T-cell (primary cell): Measurements from ENCODE around the gene ZSWIM8. TPM values are rescaled to one million over a fixed set of nuclear protein-coding genes. Genes with fewer than 3 reads are reported as not detected.

Experiments
- ATAC-seq, 4 experiments: fragments of 200-7000 bp in 3 of 4; fragments of 150-1000 bp in 1 of 4; cut with Tn5 transposase; replicated peaks in 1 of 4; 1 replicate in 3 of 4; 2 replicates in 1 of 4; pipeline ENCODE4 v1.10.0; 2021; ENCODE audit warnings: moderate library complexity in 3 of 4, mild to moderate bottlenecking in 2 of 4, moderate number of reproducible peaks in 1 of 4
- CTCF ChIA-PET, 2 donors: fragments of 300-600 bp; sonication (Branson Sonifier 250); formaldehyde crosslinking; loops; one replicate each; lab custom pipeline; 2022; ENCODE audit warnings: antibody characterized with exemption in 2 of 2; lab: Charles Lee
- POLR2A ChIA-PET, 2 donors: fragments of 300-600 bp; sonication (Branson Sonifier 250); formaldehyde crosslinking; loops; one replicate each; lab custom pipeline; 2022; ENCODE audit warnings: antibody characterized with exemption in 2 of 2; lab: Charles Lee
- DNase-seq, 35 experiments: peaks; one replicate each; pipeline versions ENCODE4 v3.0.0 to v3.0.0-alpha.2; 2013 to 2023
- H3K27ac ChIP-seq: one replicate; pipeline ENCODE4 v1.5.1; 2013; ENCODE audit warnings: low read length
- H3K27me3 ChIP-seq, 2 experiments: replicated peaks in 1 of 2; 1 replicate in 1 of 2; 2 replicates in 1 of 2; pipeline versions ENCODE4 v1.6.1 to v1.7.0; 2013; ENCODE audit warnings: low read length in 1 of 2, mixed read lengths in 1 of 2; ENCODE audit not compliant: control insufficient read depth in 2 of 2, insufficient read depth in 2 of 2; ENCODE audit errors: extremely low read depth in 1 of 2
- H3K36me3 ChIP-seq, 2 donors: 1 replicate in 1 of 2; 2 replicates in 1 of 2; pipeline versions ENCODE4 v1.6.1 to v1.7.0; 2013; ENCODE audit warnings: low read length in 1 of 2; ENCODE audit not compliant: control insufficient read depth in 2 of 2, insufficient read depth in 1 of 2; ENCODE audit errors: extremely low read depth in 1 of 2
- H3K4me1 ChIP-seq, 2 experiments: 1 replicate in 1 of 2; 2 replicates in 1 of 2; pipeline versions ENCODE4 v1.6.1 to v1.7.0; 2013; ENCODE audit warnings: low read length in 2 of 2, mixed read lengths in 1 of 2; ENCODE audit not compliant: insufficient read depth in 2 of 2, control insufficient read depth in 1 of 2; ENCODE audit errors: extremely low read depth in 1 of 2
- H3K4me3 ChIP-seq, 2 donors: 1 replicate in 1 of 2; 2 replicates in 1 of 2; pipeline versions ENCODE4 v1.5.1 to v1.7.0; 2013; ENCODE audit warnings: mild to moderate bottlenecking in 2 of 2, low read length in 1 of 2, moderate library complexity in 1 of 2; ENCODE audit not compliant: control insufficient read depth in 1 of 2; ENCODE audit errors: extremely low read depth in 1 of 2
- H3K9me3 ChIP-seq: 2 replicates; pipeline ENCODE4 v1.7.0; 2013
- H3K27ac Mint-ChIP-seq, 2 donors: one replicate each; pipeline ENCODE4 v1.8.0; 2020 to 2021; ENCODE audit warnings: mild to moderate bottlenecking in 2 of 2, mixed read lengths in 2 of 2
- H3K27me3 Mint-ChIP-seq, 2 donors: one replicate each; pipeline ENCODE4 v1.8.0; 2021 to 2022; ENCODE audit warnings: mixed read lengths in 2 of 2
- H3K36me3 Mint-ChIP-seq: one replicate; pipeline ENCODE4 v1.8.0; 2021; ENCODE audit warnings: mixed read lengths
- H3K4me1 Mint-ChIP-seq, 3 donors: one replicate each; pipeline ENCODE4 v1.8.0; 2020 to 2022; ENCODE audit warnings: mixed read lengths in 3 of 3, mild to moderate bottlenecking in 1 of 3
- H3K4me3 Mint-ChIP-seq, 3 donors: one replicate each; pipeline ENCODE4 v1.8.0; 2020 to 2022; ENCODE audit warnings: mild to moderate bottlenecking in 3 of 3, mixed read lengths in 3 of 3, moderate library complexity in 3 of 3
- H3K9me3 Mint-ChIP-seq, 3 donors: one replicate each; pipeline ENCODE4 v1.8.0; 2020 to 2022; ENCODE audit warnings: mixed read lengths in 3 of 3
- WGBS: methylation state at CpG from one replicate; pipeline ENCODE4 v1.1.5; 2013; ENCODE audit warnings: missing lambda C conversion rate; ENCODE audit not compliant: insufficient coverage; 5-methylcytosine and 5-hydroxymethylcytosine counted together
- total RNA-seq, 35 experiments: library from RNA in 6 of 35; stranded (reverse) in 6 of 35; fragments of 120-200 nt in 1 of 35; gene quantifications; one replicate each; pipeline versions ENCODE4 v1.2.1 to v1.2.4 and lab custom pipeline; 2013 to 2026

The ZSWIM8 gene
- total RNA-seq, 5 donors from 2014 or later (not counting 1 experiment from before 2014, with no cell fraction given), result 69.0 to 106 (median 90.8) TPM

- Histone ChIP-seq H3K27me3 (no peaks in the 10 kb centered on the region), H3K9me3 (no peaks in the 10 kb centered on the region), H3K36me3 (peaks cover 11 to 53% of the 10 kb centered on the region in 2 donors), H3K4me1 (peaks cover 0 to 18% of the 10 kb centered on the region in 2 experiments), H3K4me3 (no peak overlapping the region), H3K27ac (no peak overlapping the region)
- no peaks in the 10 kb centered on the region for H3K9me3 Mint-ChIP-seq
- ATAC-seq (no peak), DNase-seq (no peak)
- H3K27me3 Mint-ChIP-seq, result no peaks in the 10 kb centered on the region
- H3K4me1 Mint-ChIP-seq, result peaks cover 13 to 26% (median 14%) of the 10 kb centered on the region in 3 donors
- no peak overlapping the region for H3K4me3 Mint-ChIP-seq
- 100% methylated on average over 4 of the region's 13 CpGs for WGBS
- CTCF ChIA-PET, result interaction anchor here in 1 of 2 donors (0.7 kb wide), 1 partner anchor 42 kb away, joined by 3 read pairs; no protein-coding TSS in a partner anchor
- H3K36me3 Mint-ChIP-seq, result peaks cover 48% of the 10 kb centered on the region
- POLR2A ChIA-PET, result no interaction called here
- no peak overlapping the region for H3K27ac Mint-ChIP-seq
These were observed 29.0 kb downstream of the ZSWIM8 start for GRCh38 chr10:73814276-73814895.

DNA sequence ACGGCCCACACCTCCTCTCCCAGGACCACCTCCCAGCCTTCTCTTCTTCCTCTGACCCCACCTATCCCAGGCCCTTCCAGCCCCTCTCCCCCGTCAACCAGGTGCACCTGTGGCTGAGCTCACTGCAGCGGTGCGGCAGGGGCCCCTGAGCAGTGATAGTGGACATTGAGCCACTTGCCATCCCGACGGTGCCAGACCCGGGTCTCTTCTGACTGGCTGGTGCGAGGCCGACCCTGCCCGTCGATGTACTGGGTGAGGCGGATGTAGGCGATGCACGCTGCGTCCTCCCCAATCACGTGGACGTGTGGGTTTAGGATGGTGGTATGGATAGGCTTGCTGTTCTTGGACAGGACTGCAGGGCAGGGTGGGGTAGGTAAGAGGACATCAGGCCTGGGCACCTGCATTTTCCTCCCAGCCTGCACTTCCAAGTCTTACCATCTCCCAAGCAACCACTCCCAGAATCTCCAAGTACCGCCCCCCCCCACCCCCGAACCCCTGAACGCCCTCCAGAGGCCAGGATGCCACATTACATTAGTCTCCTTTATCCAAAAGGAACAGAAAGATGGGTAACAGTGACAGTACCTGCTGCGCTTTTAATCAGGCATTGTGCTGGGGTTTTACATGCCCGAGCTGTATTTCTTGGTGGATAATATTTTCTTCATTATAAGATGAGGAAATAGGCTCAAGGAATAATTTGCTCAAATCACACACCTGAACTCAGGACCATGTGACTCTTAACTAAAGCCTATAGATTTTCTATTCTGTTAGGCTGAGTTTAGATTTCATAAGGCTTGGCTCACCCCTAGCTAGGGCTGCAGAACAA lies 29.7 kb downstream of the ZSWIM8 start:
- H3K4me1 ChIP-seq, result peaks cover 0 to 11% of the 10 kb centered on the region in 2 experiments
- DNase-seq (peak in 1 of 35 experiments; percentile 34), ATAC-seq (no peak)
- H3K27me3 ChIP-seq, result no peaks in the 10 kb centered on the region
- H3K27ac ChIP-seq, result no peak overlapping the region
- ChIA-PET CTCF (interaction anchor here (0.6 to 1.3 kb wide), 3 partner anchors 20 to 65 kb away, joined by 3 to 5 read pairs (median 3); no protein-coding TSS in a partner anchor), POLR2A (no interaction called here)
- Mint-ChIP-seq H3K9me3 (no peaks in the 10 kb centered on the region), H3K4me3 (no peak overlapping the region), H3K27me3 (no peaks in the 10 kb centered on the region), H3K4me1 (peaks cover 6 to 19% (median 7%) of the 10 kb centered on the region in 3 donors), H3K27ac (no peak overlapping the region), H3K36me3 (peaks cover 47% of the 10 kb centered on the region)
- no peak overlapping the region for H3K4me3 ChIP-seq
- peaks cover 11 to 54% of the 10 kb centered on the region in 2 donors for H3K36me3 ChIP-seq
- no peaks in the 10 kb centered on the region for H3K9me3 ChIP-seq
- WGBS, result 89% methylated on average over 16 of the region's 22 CpGs

DNA sequence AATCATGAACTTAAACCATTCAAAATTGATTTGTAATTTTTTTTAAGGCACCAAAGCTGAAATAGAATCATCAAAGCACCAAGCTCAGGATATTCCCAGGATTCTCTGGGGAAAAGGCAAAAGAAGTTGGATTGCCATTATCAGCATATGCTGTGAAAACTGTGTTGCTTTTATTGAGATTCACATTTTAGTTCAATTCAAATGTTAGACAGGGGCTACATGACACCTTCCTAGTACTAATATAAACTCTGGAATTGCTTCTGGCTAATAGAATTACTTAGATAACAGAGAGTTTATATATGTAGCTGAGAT lies 30.3 kb downstream of the ZSWIM8 start:
- Histone ChIP-seq H3K9me3 (no peaks in the 10 kb centered on the region), H3K27ac (no peak overlapping the region), H3K36me3 (peaks cover 11 to 54% of the 10 kb centered on the region in 2 donors), H3K27me3 (no peaks in the 10 kb centered on the region), H3K4me1 (peaks cover 0 to 6% of the 10 kb centered on the region in 2 experiments), H3K4me3 (no peak overlapping the region)
- H3K4me3 Mint-ChIP-seq, result no peak overlapping the region
- no peaks in the 10 kb centered on the region for H3K9me3 Mint-ChIP-seq
- POLR2A ChIA-PET, result no interaction called here
- H3K36me3 Mint-ChIP-seq, result peaks cover 47% of the 10 kb centered on the region
- peak overlapping the region in 1 of 2 donors; percentile 10 for H3K27ac Mint-ChIP-seq
- CTCF ChIA-PET, result interaction anchor here (0.6 to 1.3 kb wide), 3 partner anchors 20 to 64 kb away, joined by 3 to 5 read pairs (median 3); no protein-coding TSS in a partner anchor
- H3K27me3 Mint-ChIP-seq, result no peaks in the 10 kb centered on the region
- DNase-seq (no peak), ATAC-seq (no peak)
- H3K4me1 Mint-ChIP-seq, result peaks cover 2 to 13% (median 2%) of the 10 kb centered on the region in 3 donors

GRCh38 chr10:73816917-73817729 lies 31.7 kb downstream of the ZSWIM8 start:
- ATAC-seq, result no peak
- WGBS, result 98% methylated on average over 5 of the region's 10 CpGs

DNA sequence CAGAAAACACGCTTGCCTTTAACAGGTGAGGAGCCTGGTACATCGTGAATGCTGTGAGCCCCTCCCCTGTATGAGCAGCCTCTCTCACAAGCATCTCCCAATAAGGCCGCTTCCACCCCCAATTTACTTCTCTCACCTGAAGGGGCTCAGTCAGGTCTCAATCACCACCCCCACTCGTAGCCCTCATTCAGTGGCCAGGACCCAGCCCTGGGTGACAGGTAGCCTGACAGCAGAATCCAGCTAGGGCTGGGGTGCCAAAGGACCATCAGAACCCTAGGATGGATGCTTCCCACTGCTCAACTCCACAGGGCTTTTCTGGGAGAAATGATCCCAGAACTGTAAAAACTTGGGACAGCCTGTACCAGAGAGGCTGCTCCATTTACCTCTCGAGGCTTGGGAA lies 32.4 kb downstream of the ZSWIM8 start:
- no peak overlapping the region for H3K27ac ChIP-seq
- H3K9me3 ChIP-seq, result no peaks in the 10 kb centered on the region
- no peaks in the 10 kb centered on the region for H3K9me3 Mint-ChIP-seq
- H3K4me1 ChIP-seq, result no peaks in the 10 kb centered on the region
- DNase-seq (no peak), ATAC-seq (no peak)
- H3K4me1 Mint-ChIP-seq, result peaks cover 0 to 9% (median 0%) of the 10 kb centered on the region in 3 donors
- no peak overlapping the region for H3K4me3 Mint-ChIP-seq
- H3K27ac Mint-ChIP-seq, result peak overlapping the region in 1 of 2 donors; percentile 49
- ChIA-PET CTCF (no interaction called here), POLR2A (no interaction called here)
- 94% methylated on average over 5 of the region's 5 CpGs for WGBS
- H3K36me3 ChIP-seq, result peaks cover 18 to 70% of the 10 kb centered on the region in 2 donors
- no peaks in the 10 kb centered on the region for H3K27me3 ChIP-seq
- no peak overlapping the region for H3K4me3 ChIP-seq
- no peaks in the 10 kb centered on the region for H3K27me3 Mint-ChIP-seq
- peaks cover 52% of the 10 kb centered on the region for H3K36me3 Mint-ChIP-seq

More at GRCh38 chr10:73816917-73817729, 31.7 kb downstream of the ZSWIM8 start:
- Mint-ChIP-seq H3K36me3 (peaks cover 52% of the 10 kb centered on the region), H3K9me3 (no peaks in the 10 kb centered on the region), H3K27ac (peak overlapping the region; percentile 12 to 43), H3K4me3 (no peak overlapping the region), H3K4me1 (peaks cover 1 to 13% (median 2%) of the 10 kb centered on the region in 3 donors), H3K27me3 (no peaks in the 10 kb centered on the region)
- no peak overlapping the region for H3K4me3 ChIP-seq
- H3K27ac ChIP-seq, result no peak overlapping the region
- no peaks in the 10 kb centered on the region for H3K9me3 ChIP-seq
- H3K27me3 ChIP-seq, result no peaks in the 10 kb centered on the region
- peaks cover 0 to 3% of the 10 kb centered on the region in 2 experiments for H3K4me1 ChIP-seq
- ChIA-PET CTCF (no interaction called here), POLR2A (interaction anchor here in 1 of 2 donors (0.7 kb wide), 1 partner anchor 33 kb away, joined by 3 read pairs; no protein-coding TSS in a partner anchor)
- peaks cover 11 to 66% of the 10 kb centered on the region in 2 donors for H3K36me3 ChIP-seq
- DNase-seq, result no peak

GRCh38 chr10:73818402-73818801 lies 33.0 kb downstream of the ZSWIM8 start:
- Histone ChIP-seq H3K36me3 (peaks cover 21 to 71% of the 10 kb centered on the region in 2 donors), H3K4me3 (no peak overlapping the region), H3K4me1 (no peaks in the 10 kb centered on the region), H3K27ac (no peak overlapping the region), H3K27me3 (no peaks in the 10 kb centered on the region), H3K9me3 (no peaks in the 10 kb centered on the region)
- ChIA-PET CTCF (interaction anchor here in 1 of 2 donors (0.7 kb wide), 1 partner anchor 10 kb away, joined by 4 read pairs; no protein-coding TSS in a partner anchor), POLR2A (no interaction called here)
- no peak overlapping the region for H3K4me3 Mint-ChIP-seq
- H3K36me3 Mint-ChIP-seq, result peaks cover 46% of the 10 kb centered on the region
- DNase-seq (no peak), ATAC-seq (no peak)
- H3K4me1 Mint-ChIP-seq, result peaks cover 0 to 5% (median 0%) of the 10 kb centered on the region in 3 donors
- no peak overlapping the region for H3K27ac Mint-ChIP-seq
- H3K9me3 Mint-ChIP-seq, result no peaks in the 10 kb centered on the region
- WGBS, result 93% methylated on average over 8 of the region's 10 CpGs
- H3K27me3 Mint-ChIP-seq, result no peaks in the 10 kb centered on the region
